HG03025 (cell line): ENCODE measurements around the gene CASQ2.

ENCODE experiments used
- ATAC-seq: cut with Tn5 transposase; IDR thresholded peaks from one replicate; pipeline ENCODE4 v1.9.1; 2021; ENCODE audit warnings: mild to moderate bottlenecking, moderate library complexity; ENCODE audit not compliant: unreplicated experiment, low FRiP score

CASQ2 gene

GRCh38 chr1:115768549-115768948 lies at the start of gene CASQ2:
CASQ2 (minus strand) TSS chr1:115768714; CDS start chr1:115768541, 173 bp downstream.
- no peak for ATAC-seq

DNA sequence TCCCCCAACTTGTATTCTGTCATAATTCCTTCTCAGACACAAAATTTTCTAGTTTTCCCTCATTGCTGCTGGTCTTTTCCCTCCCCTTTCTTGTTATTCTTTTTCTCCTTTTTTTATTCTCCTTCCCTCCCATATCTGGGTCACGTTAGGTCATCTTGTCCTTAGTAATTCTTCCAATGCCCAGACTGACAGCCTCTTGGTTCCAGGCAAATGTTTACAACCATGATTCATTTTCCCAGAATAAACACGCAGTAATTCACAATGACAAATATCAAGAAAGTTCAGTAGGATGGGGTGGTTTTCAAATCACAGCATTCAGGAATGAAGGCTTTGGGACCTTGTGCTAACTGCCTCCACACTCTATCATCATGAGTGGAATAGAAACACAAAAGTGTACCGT lies 47.2 kb upstream of the CASQ2 start:
- ATAC-seq: no peak

- no peak for ATAC-seq
Observed at GRCh38 chr1:115814685-115815398, 46.3 kb upstream of the CASQ2 start.

DNA sequence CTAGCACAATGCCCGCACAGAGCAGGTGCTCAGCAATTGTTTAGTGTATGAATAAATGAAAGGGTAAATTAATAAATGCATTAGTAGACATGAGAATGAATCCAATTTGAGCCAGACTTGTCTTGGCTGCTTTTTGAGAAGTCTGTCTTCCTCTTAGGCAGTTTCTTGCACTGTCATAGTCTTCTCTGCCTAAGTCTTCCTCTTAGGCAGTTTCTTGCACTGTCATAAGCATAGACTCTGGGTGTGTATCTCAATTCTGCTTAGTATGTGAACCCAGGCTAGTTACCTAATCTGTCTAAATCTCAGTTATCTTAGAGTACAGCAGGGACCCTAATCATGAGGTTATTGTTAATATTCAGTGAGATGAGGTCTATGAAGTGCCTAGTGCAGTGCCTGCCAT lies 45.2 kb upstream of the CASQ2 start:
- ATAC-seq: no peak

DNA sequence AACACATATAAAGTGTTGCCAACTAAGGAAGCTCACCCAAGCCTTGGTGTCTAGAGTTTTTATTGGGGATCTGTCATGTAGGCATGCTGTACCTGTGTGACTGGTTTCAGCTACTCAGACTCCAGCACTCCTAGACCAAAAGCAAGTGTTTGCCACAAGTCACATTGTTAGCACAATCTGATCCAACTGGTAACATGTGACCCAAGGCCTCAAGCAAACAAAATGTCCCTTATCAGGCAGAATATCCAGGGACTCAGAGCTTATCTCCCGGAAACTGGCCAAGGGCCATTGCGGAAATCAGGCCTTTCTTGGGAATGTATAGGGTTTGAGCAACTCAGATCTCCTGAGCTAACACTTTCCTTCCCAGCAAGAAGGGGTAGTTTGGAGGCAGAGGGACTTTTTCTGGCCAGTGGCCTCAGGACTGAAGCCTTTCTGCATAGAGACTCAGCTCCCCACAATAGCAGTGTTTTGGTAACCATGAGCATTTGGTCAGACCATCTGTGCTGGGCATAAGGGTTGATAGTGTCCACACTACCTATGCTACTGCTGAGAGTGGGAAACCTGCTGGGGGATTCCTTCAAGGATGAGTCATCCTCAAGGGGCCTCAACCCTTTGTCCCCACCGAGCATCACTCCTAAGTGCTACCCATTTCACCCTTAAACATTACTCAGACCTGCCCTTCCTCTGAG lies 42.8 kb upstream of the CASQ2 start:
- no peak for ATAC-seq

DNA sequence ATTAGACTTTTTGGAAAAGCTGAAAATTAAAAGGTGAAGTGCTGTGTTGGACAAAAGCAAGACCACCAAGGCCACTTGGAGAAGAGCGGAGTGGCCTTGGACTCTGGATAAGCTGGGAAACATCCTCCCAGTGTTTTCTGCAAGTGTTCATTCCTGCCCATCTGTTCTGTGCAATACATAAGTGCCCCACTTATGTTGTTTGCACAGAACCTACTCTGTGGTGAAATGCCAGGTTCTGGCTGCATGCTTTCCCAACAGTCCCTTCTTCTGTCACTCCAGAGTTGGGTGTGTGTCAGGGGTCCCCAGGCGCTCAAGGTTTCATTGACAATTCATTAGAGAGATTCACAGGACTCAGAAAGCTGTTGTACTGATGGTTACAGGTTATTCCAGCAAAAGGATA lies 42.1 kb upstream of the CASQ2 start:
- ATAC-seq: no peak

DNA sequence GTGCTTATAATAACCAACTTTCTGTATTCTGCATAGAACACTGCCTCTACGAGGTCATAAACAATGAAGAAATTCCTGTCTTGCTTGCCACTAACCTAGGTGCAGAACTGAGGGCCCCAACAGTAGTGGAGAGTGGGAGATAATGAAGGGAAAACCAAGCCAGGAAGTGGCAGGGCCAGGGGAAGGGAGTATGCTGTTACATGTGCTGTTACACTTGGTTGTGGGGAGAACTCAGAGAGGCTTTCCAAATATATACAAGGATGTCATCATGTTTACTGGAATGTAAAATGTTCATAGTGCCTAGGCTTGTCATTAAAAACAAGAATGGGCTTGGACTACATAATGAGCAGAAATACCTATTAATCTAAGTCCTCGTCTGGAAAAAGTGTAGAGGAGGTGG lies 41.3 kb upstream of the CASQ2 start:
- no peak for ATAC-seq

GRCh38 chr1:115809076-115809475 lies 40.6 kb upstream of the CASQ2 start:
- ATAC-seq: no peak

DNA sequence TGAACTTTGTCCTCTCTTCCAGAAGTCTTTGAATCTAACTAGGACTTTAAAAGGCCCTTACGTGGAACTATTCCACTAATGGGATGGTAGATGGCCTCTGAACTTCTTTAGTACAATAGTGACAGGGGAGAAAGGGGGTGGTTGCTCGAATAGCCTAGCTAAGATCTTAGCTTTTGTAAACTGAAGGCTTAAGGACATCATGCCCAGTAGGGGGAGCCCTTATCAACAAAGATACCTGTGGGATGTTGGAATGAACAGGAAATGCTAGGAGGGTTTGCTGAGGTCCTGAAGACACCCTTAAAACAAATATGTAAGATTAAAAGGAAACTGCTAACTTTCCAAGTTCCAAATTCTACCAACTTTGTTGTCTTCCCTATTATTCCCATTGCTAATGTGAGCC lies 39.2 kb upstream of the CASQ2 start:
- no peak for ATAC-seq

GRCh38 chr1:115805597-115805996 lies 37.1 kb upstream of the CASQ2 start:
- no peak for ATAC-seq

DNA sequence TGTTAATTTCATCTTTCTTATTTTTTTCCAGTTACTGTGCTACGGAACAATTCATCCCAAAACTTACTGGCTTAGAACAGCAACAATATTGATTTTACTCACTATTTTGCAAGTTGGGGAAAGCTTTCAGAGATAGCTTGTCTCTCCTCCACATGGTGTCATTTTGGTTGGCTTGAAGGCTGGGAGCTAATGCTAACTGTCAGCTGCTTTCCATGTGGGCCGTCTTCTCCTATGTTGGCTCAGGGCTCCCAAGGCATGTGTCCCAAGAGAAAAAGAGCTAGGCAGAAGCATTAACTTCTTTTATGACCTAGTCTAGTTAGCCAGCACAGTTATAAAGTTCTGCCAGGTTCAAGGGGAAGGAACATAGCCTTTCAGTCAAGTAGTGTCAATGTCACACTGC lies 33.9 kb upstream of the CASQ2 start:
- no peak for ATAC-seq

DNA sequence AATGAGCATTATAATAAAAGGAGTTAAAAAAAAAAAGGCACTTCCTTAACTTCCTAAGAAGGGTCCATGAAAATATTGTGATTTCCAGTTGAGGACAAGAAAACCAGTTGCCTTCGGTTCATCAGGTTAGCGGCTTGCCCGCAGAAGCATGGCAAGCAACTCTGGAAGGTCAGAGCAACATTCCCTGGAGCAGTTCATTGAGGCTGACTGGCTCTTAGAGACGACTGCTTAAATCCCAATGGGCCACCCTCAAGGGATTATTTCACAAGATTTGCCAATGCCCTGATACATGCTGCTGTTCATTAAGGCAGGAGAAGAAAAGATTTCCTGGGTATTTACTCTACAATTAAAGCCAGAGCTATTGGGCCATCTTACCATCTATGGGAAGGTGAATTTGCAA lies 29.0 kb upstream of the CASQ2 start:
- ATAC-seq: no peak

GRCh38 chr1:115796897-115797296 lies 28.4 kb upstream of the CASQ2 start:
- no peak for ATAC-seq

DNA sequence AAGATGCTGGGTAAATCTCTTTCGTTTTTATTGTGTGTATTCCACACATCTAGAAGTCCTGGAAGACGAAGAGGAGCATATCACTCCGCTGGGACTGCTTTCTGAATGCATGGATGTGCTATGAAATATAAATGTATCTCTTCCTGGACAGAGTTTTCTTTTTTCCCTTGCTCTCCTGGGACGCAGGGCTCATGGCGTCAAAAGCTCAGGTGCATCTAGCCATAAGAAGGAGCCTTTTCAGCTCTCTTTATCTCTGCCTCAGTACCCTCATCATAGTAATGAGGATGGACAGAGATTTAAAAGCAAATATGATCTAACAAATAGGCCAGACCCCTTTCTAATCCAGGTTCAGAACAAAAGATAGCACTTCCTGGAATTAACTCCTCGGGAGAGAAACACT lies 27.5 kb upstream of the CASQ2 start:
- no peak for ATAC-seq

DNA sequence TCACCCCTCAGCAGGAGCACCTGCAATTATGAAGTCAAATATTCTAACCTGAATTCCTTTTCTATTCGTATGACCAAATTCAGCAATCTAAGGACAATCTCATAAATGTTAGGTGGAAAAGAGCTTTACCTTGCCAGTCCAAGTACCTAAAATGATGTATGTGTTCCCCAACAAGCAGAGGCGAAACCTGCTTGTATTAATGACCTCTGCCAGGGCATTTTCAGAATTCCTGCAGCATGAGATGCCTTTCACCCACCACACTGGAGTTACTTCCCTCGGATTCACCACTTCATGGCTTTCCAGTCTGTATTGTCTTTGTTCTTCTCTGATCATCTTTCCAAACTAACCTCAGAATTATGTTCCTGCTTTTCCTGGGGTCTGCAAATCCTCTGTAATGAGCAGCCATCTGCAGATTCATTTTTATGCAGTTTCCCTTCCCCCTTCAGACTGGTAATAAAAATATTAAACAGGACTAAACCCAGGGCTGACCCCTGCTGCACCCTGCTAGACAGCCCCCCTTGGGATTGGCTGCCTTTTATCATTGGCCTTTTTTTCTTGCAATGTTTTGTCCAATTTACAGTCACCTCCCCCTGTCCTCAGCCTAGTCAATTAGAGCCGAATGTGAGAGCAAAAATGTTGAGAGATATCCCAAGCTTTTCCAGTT lies 26.6 kb upstream of the CASQ2 start:
- ATAC-seq: no peak

- no peak for ATAC-seq
Observed at GRCh38 chr1:115793162-115793561, 24.6 kb upstream of the CASQ2 start.

- ATAC-seq: no peak
Observed at GRCh38 chr1:115791816-115792215, 23.3 kb upstream of the CASQ2 start.

GRCh38 chr1:115790846-115791245 lies 22.3 kb upstream of the CASQ2 start:
- ATAC-seq: no peak

DNA sequence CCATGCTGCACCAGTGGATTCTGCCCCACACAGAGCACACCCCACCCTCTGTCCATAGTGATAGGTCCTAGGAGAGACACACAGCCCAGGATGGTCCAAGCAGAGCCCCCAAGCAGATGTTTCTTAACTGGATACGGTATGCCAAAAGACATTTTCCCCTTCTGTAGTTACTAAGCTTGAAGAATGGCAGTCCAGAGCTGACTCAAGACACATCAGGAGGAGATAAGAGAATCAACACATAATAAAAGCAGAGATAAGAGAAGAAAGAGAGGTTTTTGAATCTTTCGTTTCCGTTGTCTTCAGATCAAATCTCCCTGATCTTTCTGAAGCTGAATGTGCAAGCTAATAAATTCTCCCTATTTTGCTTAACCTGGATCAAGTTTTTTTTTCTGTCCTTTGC lies 21.8 kb upstream of the CASQ2 start:
- ATAC-seq: no peak

DNA sequence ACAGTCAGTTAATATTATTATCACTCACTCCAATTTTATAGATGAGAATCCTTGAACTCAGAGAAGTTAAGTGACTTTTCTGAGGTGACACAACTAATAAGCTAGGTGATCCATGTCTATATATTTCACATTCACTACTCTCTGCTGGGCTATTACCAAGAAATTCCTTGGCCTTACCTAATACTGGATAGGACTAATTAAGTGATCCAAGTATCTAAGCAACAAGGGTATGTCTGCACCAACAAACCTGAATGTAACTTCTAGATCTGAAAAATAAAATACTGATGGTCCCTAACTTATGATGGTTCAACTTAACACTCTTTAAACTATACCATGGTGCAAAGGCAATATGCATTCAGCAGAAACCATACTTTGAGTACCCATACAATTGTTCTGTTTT lies 14.8 kb upstream of the CASQ2 start:
- ATAC-seq: no peak

DNA sequence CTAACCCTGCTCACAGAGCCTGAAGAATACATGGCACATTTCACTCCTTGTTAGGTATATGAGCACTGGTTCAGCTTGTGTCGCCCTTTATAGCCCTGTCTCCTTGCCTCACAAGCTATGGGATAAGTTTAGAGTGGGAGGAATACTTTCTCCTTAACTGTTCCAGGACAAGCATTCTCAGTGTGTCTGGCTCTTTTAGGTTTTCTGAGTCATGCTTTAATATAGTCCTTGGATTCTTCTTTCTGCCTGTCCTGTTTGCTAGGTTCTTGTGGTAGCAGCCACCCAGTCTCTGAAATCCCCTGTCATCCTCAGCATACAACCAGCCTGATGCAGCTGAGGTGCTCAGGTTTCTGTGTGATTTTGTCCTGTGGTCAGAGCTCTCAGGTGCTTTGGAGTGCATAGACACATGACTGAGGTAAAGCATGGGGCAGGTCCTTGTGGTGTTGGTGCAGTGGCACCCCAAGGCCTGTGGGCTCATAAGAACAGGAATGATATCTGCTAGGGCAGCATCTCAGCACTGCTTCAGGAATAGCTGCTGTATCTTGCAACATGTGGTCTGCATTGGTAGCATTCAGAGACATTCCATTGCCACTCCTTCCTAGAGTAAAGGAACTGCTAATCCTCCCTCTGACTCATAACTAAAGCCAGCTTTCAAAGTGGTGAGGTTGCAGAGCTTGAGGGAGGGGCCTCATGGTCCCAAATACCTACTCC lies 14.2 kb upstream of the CASQ2 start:
- no peak for ATAC-seq
